ENCODE data around the gene DDX1. TPM values are rescaled to one million over a fixed set of nuclear protein-coding genes. Genes with fewer than 3 reads are reported as not detected.
A peak's percentile ranks its signal among the peaks of the same experiment; 100 is the strongest.

Gene DDX1
- total and polyA plus RNA-seq, 8 donors = 26.8 to 98.2 (median 54.7) TPM

DNA sequence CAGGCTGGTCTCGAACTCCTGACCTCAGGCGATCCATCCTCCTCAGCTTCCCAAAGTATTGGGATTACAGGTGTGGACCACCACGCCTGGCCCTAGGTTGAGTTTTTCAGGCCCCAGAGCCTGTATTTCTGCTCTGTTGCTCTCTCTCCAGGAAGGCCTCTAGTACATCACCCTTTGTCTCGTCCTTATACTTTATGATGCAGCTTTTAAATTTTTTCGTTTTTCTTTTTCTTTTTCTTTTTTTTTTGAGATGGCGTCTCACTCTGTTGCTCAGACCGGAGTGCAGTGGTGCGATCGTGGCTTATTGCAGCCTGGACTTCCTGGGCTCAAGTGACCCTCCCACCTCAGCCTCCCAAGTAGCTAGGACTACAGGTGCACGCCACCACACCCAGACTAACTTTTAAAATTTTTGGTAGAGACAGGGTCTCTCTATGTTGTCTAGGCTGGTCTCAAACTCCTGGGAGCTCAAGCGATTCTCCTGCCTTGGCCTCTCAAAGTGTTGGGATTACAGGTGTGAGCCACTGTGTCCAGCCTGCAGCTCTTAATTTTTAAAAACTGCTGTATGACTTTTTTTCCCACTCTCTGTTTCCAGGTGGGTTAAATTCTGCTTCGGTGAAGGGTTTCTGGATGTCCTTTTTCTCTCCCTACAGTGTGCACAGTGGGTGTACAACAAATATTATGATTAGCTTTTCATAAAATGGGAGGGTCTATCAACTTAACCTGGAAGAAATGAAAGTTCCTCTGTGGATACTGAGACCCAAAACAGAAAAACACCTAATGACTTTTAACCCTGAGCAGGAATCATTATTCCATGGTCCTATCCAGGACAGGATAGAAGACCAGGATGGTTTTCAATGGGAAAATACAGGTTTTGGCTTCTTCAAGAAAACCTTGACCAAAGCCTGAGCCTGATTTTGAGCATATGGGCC is 47.9 kb downstream of the DDX1 start:
- H3K4me1 ChIP-seq = peaks cover 0 to 42% (median 10%) of the 10 kb centered on the region in 4 donors
- H3K36me3 ChIP-seq = peaks cover 0 to 23% (median 20%) of the 10 kb centered on the region in 4 donors
- H3K4me3 ChIP-seq = no peak overlapping the region
- DNase-seq = no peak
- intact Hi-C loops (cut with DNase I; ENCODE audit: low total_unique reads) = loop anchor here (10.0 kb wide), 1 partner anchor 855 kb away; no protein-coding TSS in a partner anchor
- 81 to 97% (median 87%) methylated on average over 8 to 12 of the region's 12 CpGs for WGBS, 5 donors
- H3K9me3 ChIP-seq = peaks cover 0 to 3% (median 0%) of the 10 kb centered on the region in 4 donors
- no peaks in the 10 kb centered on the region for H3K27me3 ChIP-seq
- no peak for TF ChIP-seq POLR2AphosphoS5 (IDR thresholded peaks at IDR 0.05)
- no peak for TF ChIP-seq CTCF (IDR thresholded peaks at IDR 0.05)
- TF ChIP-seq POLR2A (IDR thresholded peaks at IDR 0.05) = no peak
- no peak for TF ChIP-seq EP300 (IDR thresholded peaks at IDR 0.05)
- H3K27ac ChIP-seq = no peak overlapping the region

GRCh38 chr2:15640261-15640711 is 48.6 kb downstream of the DDX1 start:
- Histone ChIP-seq H3K4me1 (peaks cover 0 to 35% (median 6%) of the 10 kb centered on the region in 4 donors), H3K27ac (no peak overlapping the region), H3K36me3 (peaks cover 0 to 16% (median 14%) of the 10 kb centered on the region in 4 donors), H3K9me3 (peaks cover 0 to 3% (median 0%) of the 10 kb centered on the region in 4 donors), H3K27me3 (no peaks in the 10 kb centered on the region), H3K4me3 (no peak overlapping the region)
- DNase-seq = peak in 1 of 2 donors; percentile 57
- 39 to 59% (median 49%) methylated on average over 6 of the region's 6 CpGs for WGBS, 5 donors
- intact Hi-C loops (cut with DNase I; ENCODE audit: low total_unique reads) = no loop called here
- no peak for TF ChIP-seq CTCF (IDR thresholded peaks at IDR 0.05)
- no peak for TF ChIP-seq POLR2A (IDR thresholded peaks at IDR 0.05)
- peak in 1 of 3 donors; percentile 9 for TF ChIP-seq POLR2AphosphoS5 (IDR thresholded peaks at IDR 0.05)
- no peak for TF ChIP-seq EP300 (IDR thresholded peaks at IDR 0.05)

DNA sequence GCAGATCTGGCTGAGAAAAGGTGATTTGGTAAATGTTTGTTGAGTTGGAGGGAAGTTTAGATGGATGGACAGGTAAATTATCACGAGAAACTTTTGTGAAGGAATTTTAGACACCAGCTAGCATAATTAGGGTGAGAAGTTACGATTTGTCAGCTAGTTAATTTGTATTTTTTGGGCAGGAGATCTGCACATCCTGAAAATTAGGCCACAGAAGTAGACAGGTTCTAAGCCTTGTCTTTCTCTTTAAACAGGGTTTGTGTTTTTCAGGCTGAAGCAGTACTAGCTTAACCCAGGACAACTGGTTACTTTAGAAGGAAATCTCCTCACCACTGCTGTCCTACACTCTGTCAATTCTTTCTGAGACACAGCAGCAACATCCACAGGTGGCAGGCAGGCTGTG is 49.1 kb downstream of the DDX1 start:
- TF ChIP-seq POLR2AphosphoS5 (IDR thresholded peaks at IDR 0.05) = no peak
- TF ChIP-seq EP300 (IDR thresholded peaks at IDR 0.05) = no peak
- TF ChIP-seq POLR2A (IDR thresholded peaks at IDR 0.05) = no peak
- no peak for TF ChIP-seq CTCF (IDR thresholded peaks at IDR 0.05)
- Histone ChIP-seq H3K27me3 (no peaks in the 10 kb centered on the region), H3K9me3 (peaks cover 0 to 3% (median 0%) of the 10 kb centered on the region in 4 donors), H3K36me3 (peaks cover 0 to 11% (median 9%) of the 10 kb centered on the region in 4 donors), H3K27ac (no peak overlapping the region), H3K4me1 (peaks cover 0 to 32% (median 6%) of the 10 kb centered on the region in 4 donors), H3K4me3 (no peak overlapping the region)
- intact Hi-C loops (cut with DNase I; ENCODE audit: low total_unique reads) = no loop called here
- DNase-seq = no peak
- WGBS, 5 donors = 92 to 97% (median 95%) methylated on average over 2 of the region's 2 CpGs

DNA sequence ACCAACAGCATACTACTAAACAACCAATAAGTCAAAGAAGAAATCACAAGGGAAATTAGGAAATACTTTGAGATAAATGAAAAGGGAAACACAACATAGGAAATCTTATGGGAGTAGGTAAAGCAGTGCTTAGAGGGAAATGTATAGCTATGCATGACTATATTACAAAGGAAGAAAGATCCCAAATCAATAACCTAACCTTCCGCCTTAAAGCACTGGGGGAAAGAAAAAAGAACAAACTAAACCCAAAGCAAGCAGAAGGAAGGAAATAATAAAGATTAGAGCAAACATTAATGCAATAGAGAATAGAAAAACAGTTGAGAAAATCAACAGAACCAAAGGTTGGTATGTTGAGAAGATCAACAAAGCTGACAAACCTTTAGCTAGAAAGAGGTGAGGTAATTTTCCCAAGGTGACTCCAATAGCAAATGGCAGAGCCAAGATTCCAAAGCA is 49.9 kb downstream of the DDX1 start:
- Histone ChIP-seq H3K9me3 (peaks cover 0 to 3% (median 0%) of the 10 kb centered on the region in 4 donors), H3K4me1 (peaks cover 0 to 24% (median 6%) of the 10 kb centered on the region in 4 donors), H3K27me3 (no peaks in the 10 kb centered on the region), H3K4me3 (no peak overlapping the region), H3K36me3 (peaks cover 0 to 10% (median 7%) of the 10 kb centered on the region in 4 donors), H3K27ac (no peak overlapping the region)
- intact Hi-C loops (cut with DNase I; ENCODE audit: low total_unique reads) = no loop called here
- no peak for TF ChIP-seq POLR2AphosphoS5 (IDR thresholded peaks at IDR 0.05)
- no peak for TF ChIP-seq POLR2A (IDR thresholded peaks at IDR 0.05)
- no peak for TF ChIP-seq CTCF (IDR thresholded peaks at IDR 0.05)
- TF ChIP-seq EP300 (IDR thresholded peaks at IDR 0.05) = no peak
- no peak for DNase-seq
- WGBS, 5 donors = 91 to 100% (median 92%) methylated on average over 1 of the region's 1 CpG
